ENCODE data around the gene HPGDS.
"Not testable (repeated sequence)": the region's sequence is repeated elsewhere in the genome, so short reads cannot be mapped to it uniquely, and the experiment has no call there.

The HPGDS gene

GRCh38 chr4:94329933-94330332 lies 12.7 kb downstream of the HPGDS start:
- TF ChIP-seq CTCF (IDR thresholded peaks at IDR 0.05) = no peak
- Histone ChIP-seq H3K9ac (no peak overlapping the region), H2AFZ (no peak overlapping the region), H3K9me3 (ENCODE audit: control insufficient read depth, low read length) (no peaks in the 10 kb centered on the region), H3K36me3 (ENCODE audit: control insufficient read depth, insufficient read depth, low read length) (no peaks in the 10 kb centered on the region), H3K4me3 (ENCODE audit: low read depth, low read length) (no peak overlapping the region), H3K4me2 (ENCODE audit: low read length) (no peak overlapping the region), H3K27me3 (ENCODE audit: control insufficient read depth, insufficient read depth, low read length) (no peaks in the 10 kb centered on the region), H3K4me1 (no peaks in the 10 kb centered on the region), H3K79me2 (no peaks in the 10 kb centered on the region), H3K27ac (no peak overlapping the region)

GRCh38 chr4:94325835-94326234 lies 16.8 kb downstream of the HPGDS start:
- Histone ChIP-seq H3K36me3 (ENCODE audit: control insufficient read depth, insufficient read depth, low read length) (no peaks in the 10 kb centered on the region), H3K4me3 (ENCODE audit: low read depth, low read length) (no peak overlapping the region), H2AFZ (no peak overlapping the region), H3K27me3 (ENCODE audit: control insufficient read depth, insufficient read depth, low read length) (no peaks in the 10 kb centered on the region), H3K4me1 (no peaks in the 10 kb centered on the region), H3K27ac (no peak overlapping the region), H3K9ac (no peak overlapping the region), H3K9me3 (ENCODE audit: control insufficient read depth, low read length) (no peaks in the 10 kb centered on the region), H3K79me2 (no peaks in the 10 kb centered on the region), H3K4me2 (ENCODE audit: low read length) (no peak overlapping the region)
- no peak for TF ChIP-seq CTCF (IDR thresholded peaks at IDR 0.05)

GRCh38 chr4:94319927-94320326 lies 22.7 kb downstream of the HPGDS start:
- not testable (repeated sequence) for H2AFZ ChIP-seq; H3K9ac ChIP-seq; H3K4me3 ChIP-seq (ENCODE audit: low read depth, low read length); H3K4me1 ChIP-seq; H3K27me3 ChIP-seq (ENCODE audit: control insufficient read depth, insufficient read depth, low read length); H3K36me3 ChIP-seq (ENCODE audit: control insufficient read depth, insufficient read depth, low read length); H3K27ac ChIP-seq; H3K9me3 ChIP-seq (ENCODE audit: control insufficient read depth, low read length); H3K4me2 ChIP-seq (ENCODE audit: low read length); H3K79me2 ChIP-seq

- Histone ChIP-seq H3K4me1 (no peaks in the 10 kb centered on the region), H3K27me3 (ENCODE audit: control insufficient read depth, insufficient read depth, low read length) (no peaks in the 10 kb centered on the region), H3K27ac (no peak overlapping the region), H3K9ac (no peak overlapping the region), H3K9me3 (ENCODE audit: control insufficient read depth, low read length) (no peaks in the 10 kb centered on the region), H2AFZ (no peak overlapping the region), H3K79me2 (no peaks in the 10 kb centered on the region), H3K4me3 (ENCODE audit: low read depth, low read length) (no peak overlapping the region), H3K36me3 (ENCODE audit: control insufficient read depth, insufficient read depth, low read length) (no peaks in the 10 kb centered on the region), H3K4me2 (ENCODE audit: low read length) (no peak overlapping the region)
- TF ChIP-seq CTCF (IDR thresholded peaks at IDR 0.05) = no peak
Measured at GRCh38 chr4:94307231-94307871, 35.3 kb downstream of the HPGDS start.

- H2AFZ ChIP-seq = no peak overlapping the region
- H3K4me2 ChIP-seq (ENCODE audit: low read length) = no peak overlapping the region
- no peaks in the 10 kb centered on the region for H3K36me3 ChIP-seq (ENCODE audit: control insufficient read depth, insufficient read depth, low read length)
- no peak overlapping the region for H3K9ac ChIP-seq
- H3K79me2 ChIP-seq = no peaks in the 10 kb centered on the region
- H3K27me3 ChIP-seq (ENCODE audit: control insufficient read depth, insufficient read depth, low read length) = no peaks in the 10 kb centered on the region
- no peaks in the 10 kb centered on the region for H3K9me3 ChIP-seq (ENCODE audit: control insufficient read depth, low read length)
- no peak for TF ChIP-seq CTCF (IDR thresholded peaks at IDR 0.05)
- no peak overlapping the region for H3K27ac ChIP-seq
- no peaks in the 10 kb centered on the region for H3K4me1 ChIP-seq
- no peak overlapping the region for H3K4me3 ChIP-seq (ENCODE audit: low read depth, low read length)
Measured at GRCh38 chr4:94306713-94307112, 35.9 kb downstream of the HPGDS start.

Data from parathyroid adenoma (tissue), 2 donors.